AG09309 (cell line): ENCODE data around the gene SRSF3.
"Not testable (repeated sequence)": the region's sequence is repeated elsewhere in the genome, so short reads cannot be mapped to it uniquely, and the experiment has no call there.

ENCODE experiments used
- DNase-seq: peaks from one replicate; pipeline ENCODE4 v3.0.0-alpha.2; 2010; ENCODE audit warnings: low read depth
- H3K4me3 ChIP-seq: 2 replicates; pipeline ENCODE4 v1.5.1; 2011; ENCODE audit warnings: mild to moderate bottlenecking, low read depth, low read length, moderate library complexity; ENCODE audit not compliant: control insufficient read depth
- CTCF ChIP-seq: IDR thresholded peaks from 2 replicates; pipeline ENCODE4 v1.5.1; 2011; ENCODE audit warnings: mild to moderate bottlenecking, low read depth, low read length, inconsistent platforms; ENCODE audit not compliant: insufficient read depth, control insufficient read depth; ENCODE audit errors: missing control alignments

SRSF3 gene

GRCh38 chr6:36598739-36599318 lies 4.7 kb downstream of the SRSF3 start:
- peak overlapping the region; percentile 77 for H3K4me3 ChIP-seq
- no peak for DNase-seq
- TF ChIP-seq CTCF, result no peak

- no peak for TF ChIP-seq CTCF
- no peak for DNase-seq
- H3K4me3 ChIP-seq, result peak overlapping the region; percentile 5
Observed at GRCh38 chr6:36599791-36600209, 5.6 kb downstream of the SRSF3 start.

- no peak overlapping the region for H3K4me3 ChIP-seq
- DNase-seq, result no peak
- no peak for TF ChIP-seq CTCF
Observed at GRCh38 chr6:36600564-36601146, 6.5 kb downstream of the SRSF3 start.

- H3K4me3 ChIP-seq, DNase-seq: not testable (repeated sequence)
Observed at GRCh38 chr6:36601818-36602217, 7.7 kb downstream of the SRSF3 start.

GRCh38 chr6:36603222-36604089 lies 9.3 kb downstream of the SRSF3 start:
- TF ChIP-seq CTCF, result no peak
- no peak for DNase-seq

GRCh38 chr6:36604090-36605060 lies 10.2 kb downstream of the SRSF3 start:
- TF ChIP-seq CTCF, result no peak
- no peak for DNase-seq
- no peak overlapping the region for H3K4me3 ChIP-seq

More at GRCh38 chr6:36603222-36604089, 9.3 kb downstream of the SRSF3 start:
- H3K4me3 ChIP-seq, result no peak overlapping the region
